Transverse colon (tissue), 4 donors: Measurements from ENCODE around the gene STXBP1.

ENCODE experiments used
- POLR2A ChIP-seq: fragments of 450-650 bp; IDR thresholded peaks from one replicate; pipeline ENCODE4 v1.6.1; 2016; ENCODE audit warnings: antibody characterized with exemption, mild to moderate bottlenecking, moderate library complexity
- POLR2AphosphoS5 ChIP-seq, 3 donors: sonication (generic); formaldehyde crosslinking; IDR thresholded peaks; one replicate each; pipeline ENCODE4 v1.6.1; 2016; ENCODE audit warnings: antibody characterized with exemption in 3 of 3
- TF ChIP-seq, protein P1 (sequence below), 5 experiments: fragments of 200-600 bp in 3 of 5; fragments of 450-650 bp in 2 of 5; sonication (generic) in 3 of 5; IDR thresholded peaks; 1 replicate in 2 of 5; 2 replicates in 3 of 5; pipeline ENCODE4 v1.5.1; 2016 to 2017; ENCODE audit warnings: antibody characterized with exemption in 5 of 5, inconsistent platforms in 3 of 5, mild to moderate bottlenecking in 2 of 5, moderate library complexity in 1 of 5

DNA sequence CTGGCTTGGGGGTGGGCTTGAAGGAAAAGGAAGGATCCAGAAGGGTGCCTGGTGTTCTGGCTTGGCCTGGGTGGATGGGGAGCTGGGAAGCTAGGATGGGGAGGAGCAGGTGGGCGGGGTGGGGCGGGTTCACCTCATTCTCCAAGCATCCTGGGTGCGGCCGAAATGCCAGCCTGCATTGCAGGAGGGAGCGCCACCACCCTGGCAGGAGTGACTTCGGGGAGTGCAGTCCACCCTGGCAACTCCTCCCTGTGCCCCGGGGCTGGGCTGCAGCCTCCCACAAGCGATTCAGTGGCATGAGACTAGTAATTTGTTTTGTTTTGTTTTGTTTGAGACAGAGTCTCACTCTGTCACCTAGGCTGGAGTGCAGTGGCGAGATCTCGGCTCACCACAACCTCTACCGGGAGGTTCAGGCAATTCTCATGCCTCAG lies 109.3 kb downstream of the STXBP1 start:
- TF ChIP-seq POLR2AphosphoS5 (IDR thresholded peaks at IDR 0.05) = no peak
- no peak for TF ChIP-seq POLR2A
- TF ChIP-seq, protein P1, sequence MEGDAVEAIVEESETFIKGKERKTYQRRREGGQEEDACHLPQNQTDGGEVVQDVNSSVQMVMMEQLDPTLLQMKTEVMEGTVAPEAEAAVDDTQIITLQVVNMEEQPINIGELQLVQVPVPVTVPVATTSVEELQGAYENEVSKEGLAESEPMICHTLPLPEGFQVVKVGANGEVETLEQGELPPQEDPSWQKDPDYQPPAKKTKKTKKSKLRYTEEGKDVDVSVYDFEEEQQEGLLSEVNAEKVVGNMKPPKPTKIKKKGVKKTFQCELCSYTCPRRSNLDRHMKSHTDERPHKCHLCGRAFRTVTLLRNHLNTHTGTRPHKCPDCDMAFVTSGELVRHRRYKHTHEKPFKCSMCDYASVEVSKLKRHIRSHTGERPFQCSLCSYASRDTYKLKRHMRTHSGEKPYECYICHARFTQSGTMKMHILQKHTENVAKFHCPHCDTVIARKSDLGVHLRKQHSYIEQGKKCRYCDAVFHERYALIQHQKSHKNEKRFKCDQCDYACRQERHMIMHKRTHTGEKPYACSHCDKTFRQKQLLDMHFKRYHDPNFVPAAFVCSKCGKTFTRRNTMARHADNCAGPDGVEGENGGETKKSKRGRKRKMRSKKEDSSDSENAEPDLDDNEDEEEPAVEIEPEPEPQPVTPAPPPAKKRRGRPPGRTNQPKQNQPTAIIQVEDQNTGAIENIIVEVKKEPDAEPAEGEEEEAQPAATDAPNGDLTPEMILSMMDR (IDR thresholded peaks at IDR 0.05) = no peak
